Naive B cell (primary cell): ENCODE data around the gene PYDC1. TPM values are rescaled to one million over a fixed set of nuclear protein-coding genes. Genes with fewer than 3 reads are reported as not detected.
"Not testable (repeated sequence)": the region's sequence is repeated elsewhere in the genome, so short reads cannot be mapped to it uniquely, and the experiment has no call there.

ENCODE experiments used
- ATAC-seq, 2 donors: fragments of 150-1000 bp; cut with Tn5 transposase; 2 replicates each; pipeline ENCODE4 v1.10.0; 2021; ENCODE audit warnings: low read depth in 2 of 2, mild to moderate bottlenecking in 2 of 2, moderate library complexity in 2 of 2
- DNase-seq: peaks from one replicate; pipeline ENCODE4 v3.0.0; 2022
- H3K27ac Mint-ChIP-seq, 6 donors: one replicate each; pipeline ENCODE4 v1.8.0; 2020 to 2022; ENCODE audit warnings: mild to moderate bottlenecking in 6 of 6, mixed read lengths in 6 of 6, moderate library complexity in 5 of 6, inconsistent platforms in 2 of 6
- H3K27me3 Mint-ChIP-seq, 3 donors: one replicate each; pipeline ENCODE4 v1.8.0; 2021 to 2022; ENCODE audit warnings: mixed read lengths in 3 of 3, mild to moderate bottlenecking in 1 of 3
- H3K36me3 Mint-ChIP-seq, 2 donors: one replicate each; pipeline ENCODE4 v1.8.0; 2020 to 2022; ENCODE audit warnings: mixed read lengths in 2 of 2, inconsistent platforms in 1 of 2, mild to moderate bottlenecking in 1 of 2
- H3K4me1 Mint-ChIP-seq, 3 donors: one replicate each; pipeline ENCODE4 v1.8.0; 2020 to 2022; ENCODE audit warnings: mixed read lengths in 3 of 3, inconsistent platforms in 1 of 3, mild to moderate bottlenecking in 1 of 3, moderate library complexity in 1 of 3
- H3K4me3 Mint-ChIP-seq, 8 donors: one replicate each; pipeline ENCODE4 v1.8.0; 2020 to 2022; ENCODE audit warnings: mild to moderate bottlenecking in 8 of 8, mixed read lengths in 8 of 8, moderate library complexity in 8 of 8, inconsistent platforms in 2 of 8
- H3K9me3 Mint-ChIP-seq, 7 donors: one replicate each; pipeline ENCODE4 v1.8.0; 2020 to 2022; ENCODE audit warnings: mixed read lengths in 7 of 7, mild to moderate bottlenecking in 5 of 7, inconsistent platforms in 2 of 7, moderate library complexity in 1 of 7
- polyA plus RNA-seq, 6 donors: library from polyadenylated mRNA; unstranded; fragments of 300-500 nt; fragmentation: Illumina TruSeq; gene quantifications; one replicate each; pipeline ENCODE4 v1.2.3, GENCODE V29; 2021; ENCODE audit warnings: low read depth in 6 of 6

The PYDC1 gene
- polyA plus RNA-seq, 6 donors from 2014 or later: not detected

- Mint-ChIP-seq H3K27ac (peak overlapping the region; percentile 98 to 100 (median 99)), H3K36me3 (peaks cover 6 to 12% of the 10 kb centered on the region in 2 donors), H3K9me3 (peaks cover 0 to 1% (median 0%) of the 10 kb centered on the region in 7 donors), H3K27me3 (no peaks in the 10 kb centered on the region), H3K4me3 (peak overlapping the region; percentile 97 to 99 (median 98)), H3K4me1 (peaks cover 45 to 59% (median 54%) of the 10 kb centered on the region in 3 donors)
- DNase-seq (peak; percentile 25), ATAC-seq (no peak)
Measured at GRCh38 chr16:31179219-31179746, 37.7 kb downstream of the PYDC1 start.

GRCh38 chr16:31177136-31177535 lies 39.8 kb downstream of the PYDC1 start:
- H3K36me3 Mint-ChIP-seq: peaks cover 0 to 6% of the 10 kb centered on the region in 2 donors
- no peaks in the 10 kb centered on the region for H3K27me3 Mint-ChIP-seq
- H3K9me3 Mint-ChIP-seq: peaks cover 0 to 1% (median 0%) of the 10 kb centered on the region in 7 donors
- peaks cover 27 to 40% (median 35%) of the 10 kb centered on the region in 3 donors for H3K4me1 Mint-ChIP-seq
- DNase-seq (no peak), ATAC-seq (no peak)
- peak overlapping the region in 3 of 6 donors; percentile 24 to 72 (median 44) for H3K27ac Mint-ChIP-seq
- peak overlapping the region in 7 of 8 donors; percentile 49 to 87 (median 63) for H3K4me3 Mint-ChIP-seq

DNA sequence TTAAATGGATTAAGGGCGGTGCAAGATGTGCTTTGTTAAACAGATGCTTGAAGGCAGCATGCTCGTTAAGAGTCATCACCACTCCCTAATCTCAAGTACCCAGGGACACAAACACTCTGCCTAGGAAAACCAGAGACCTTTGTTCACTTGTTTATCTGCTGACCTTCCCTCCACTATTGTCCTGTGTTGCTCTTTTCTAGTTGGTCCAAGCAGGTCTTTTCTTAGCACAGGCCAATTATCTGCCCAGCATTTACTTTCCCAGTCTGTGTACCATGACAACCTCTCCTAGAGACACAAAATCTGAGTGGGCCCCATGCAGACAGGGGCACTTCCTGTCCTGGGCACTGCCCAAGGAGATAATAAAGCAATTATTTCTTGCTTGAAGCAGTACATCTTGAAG lies 46.9 kb downstream of the PYDC1 start:
- not testable (repeated sequence) for DNase-seq, H3K4me3 Mint-ChIP-seq

DNA sequence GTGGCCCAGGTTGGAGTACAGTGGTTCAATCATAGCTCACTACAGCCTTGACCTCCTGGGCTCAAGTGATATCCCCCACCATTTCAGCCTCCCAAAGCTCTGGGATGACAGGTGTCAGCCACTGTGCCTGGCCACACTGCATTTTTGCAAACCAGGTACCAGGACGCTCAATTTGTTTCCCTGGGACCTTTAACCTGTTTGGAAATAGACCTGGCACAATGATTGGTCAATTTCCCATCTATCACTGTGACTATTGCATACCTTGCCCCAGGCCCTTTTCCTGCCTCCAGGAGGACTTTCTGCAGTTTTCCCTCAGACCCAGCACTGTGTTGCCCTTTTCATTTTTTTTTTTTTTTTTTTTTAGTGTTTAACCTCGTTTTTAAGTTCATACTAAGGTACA lies 48.1 kb downstream of the PYDC1 start:
- DNase-seq (no peak), ATAC-seq (no peak)
- no peak overlapping the region for H3K4me3 Mint-ChIP-seq
- no peaks in the 10 kb centered on the region for H3K4me1 Mint-ChIP-seq
- H3K36me3 Mint-ChIP-seq: no peaks in the 10 kb centered on the region
- H3K27me3 Mint-ChIP-seq: no peaks in the 10 kb centered on the region
- H3K9me3 Mint-ChIP-seq: no peaks in the 10 kb centered on the region
- H3K27ac Mint-ChIP-seq: peak overlapping the region in 1 of 6 donors; percentile 58

More for the DNA sequence above, 46.9 kb downstream of the PYDC1 start:
- not testable (repeated sequence) for H3K27me3 Mint-ChIP-seq, H3K4me1 Mint-ChIP-seq, H3K9me3 Mint-ChIP-seq, H3K36me3 Mint-ChIP-seq, ATAC-seq, H3K27ac Mint-ChIP-seq

GRCh38 chr16:31167315-31167714 lies 49.6 kb downstream of the PYDC1 start:
- Mint-ChIP-seq H3K27ac (peak overlapping the region in 1 of 6 donors; percentile 10), H3K4me3 (no peak overlapping the region), H3K4me1 (no peaks in the 10 kb centered on the region), H3K36me3 (no peaks in the 10 kb centered on the region), H3K9me3 (no peaks in the 10 kb centered on the region), H3K27me3 (no peaks in the 10 kb centered on the region)
- DNase-seq: no peak
- no peak for ATAC-seq

Other genes starting within 250 kb of the PYDC1 start
- gene HSD3B7, start 231.9 kb downstream of the PYDC1 start, polyA plus RNA-seq: not detected
- not detected for gene STX1B, start 206.5 kb downstream of the PYDC1 start, polyA plus RNA-seq
- 10 to 100 TPM; 17.4 to 37.1 (median 28.6) TPM for gene STX4, start 183.6 kb downstream of the PYDC1 start, polyA plus RNA-seq
- 1 to 10 TPM; 3.8 to 7.5 (median 5.9) TPM for gene ZNF668, start 142.9 kb downstream of the PYDC1 start, polyA plus RNA-seq
- gene ZNF646, start 142.7 kb downstream of the PYDC1 start, polyA plus RNA-seq: 10 to 100 TPM in 1 of 6 donors, 1 to 10 TPM in 5; 3.6 to 13.5 (median 6.1) TPM
- under 1 TPM in 4 of 6 donors, not detected in 2; 0.19 to 0.77 (median 0.50) TPM for gene PRSS53, start 128.2 kb downstream of the PYDC1 start, polyA plus RNA-seq
- 10 to 100 TPM; 61.9 to 77.4 (median 66.6) TPM for gene VKORC1, start 122.3 kb downstream of the PYDC1 start, polyA plus RNA-seq
- gene BCKDK, start 108.7 kb downstream of the PYDC1 start, polyA plus RNA-seq: 10 to 100 TPM; 23.1 to 41.2 (median 27.3) TPM
- 10 to 100 TPM; 39.0 to 68.1 (median 51.6) TPM for gene KAT8, start 99.5 kb downstream of the PYDC1 start, polyA plus RNA-seq
- under 1 TPM in 1 of 6 donors, not detected in 5; 0.40 TPM for gene PRSS8, start 81.4 kb downstream of the PYDC1 start, polyA plus RNA-seq
- under 1 TPM in 4 of 6 donors, not detected in 2; 0.40 to 0.85 (median 0.64) TPM for gene PRSS36, start 67.1 kb downstream of the PYDC1 start, polyA plus RNA-seq
- 100 to 1,000 TPM in 5 of 6 donors, 10 to 100 TPM in 1; 79.0 to 177 (median 145) TPM for gene FUS, start 37.0 kb downstream of the PYDC1 start, polyA plus RNA-seq
- 10 to 100 TPM; 48.8 to 79.2 (median 68.8) TPM for gene PYCARD, start 14.4 kb downstream of the PYDC1 start, polyA plus RNA-seq
- not detected for gene TRIM72, start 3.0 kb downstream of the PYDC1 start, polyA plus RNA-seq
- gene ITGAM, start 42.8 kb upstream of the PYDC1 start, polyA plus RNA-seq: 1 to 10 TPM in 4 of 6 donors, under 1 TPM in 2; 0.27 to 4.4 (median 1.6) TPM
- gene ITGAX, start 138.0 kb upstream of the PYDC1 start, polyA plus RNA-seq: 1 to 10 TPM in 2 of 6 donors, under 1 TPM in 2, not detected in 2; 0.57 to 1.1 (median 0.91) TPM
- not detected for gene ITGAD, start 176.2 kb upstream of the PYDC1 start, polyA plus RNA-seq
- gene COX6A2, start 211.2 kb upstream of the PYDC1 start, polyA plus RNA-seq: not detected
- under 1 TPM in 1 of 6 donors, not detected in 5; 0.33 TPM for gene ZNF843, start 225.7 kb upstream of the PYDC1 start, polyA plus RNA-seq
- 1 to 10 TPM; 4.2 to 8.2 (median 6.1) TPM for gene ARMC5, start 242.4 kb upstream of the PYDC1 start, polyA plus RNA-seq